ENCODE results near the gene FUT4. TPM values are rescaled to one million over a fixed set of nuclear protein-coding genes. Genes with fewer than 3 reads are reported as not detected.

Gene FUT4
- total and polyA plus RNA-seq, 10 of the 15 experiments (the other 5 are each of a cell fraction or from before 2014, with no cell fraction given), result 0.68 to 9.1 (median 2.3) TPM

- TF ChIP-seq PRDM15 (CRISPR knock-in tag; IDR thresholded peaks at IDR 0.05) (no peak), LARP7 (IDR thresholded peaks at IDR 0.05) (0 out of 2 replicates have a peak, but pooled peaks have one; percentile 41), HDGF (IDR thresholded peaks at IDR 0.05) (no peak), CHD2 (IDR thresholded peaks at IDR 0.05; ENCODE audit: borderline replicate concordance, low read depth, low read length) (peak; percentile 35; the same call in 1 of the 2 replicates), CHD1 (IDR thresholded peaks at IDR 0.05; ENCODE audit: low read depth, low read length) (no peak), SUZ12 (IDR thresholded peaks at IDR 0.05; ENCODE audit: unreplicated experiment) (no peak), ATF3 (IDR thresholded peaks at IDR 0.05; ENCODE audit: borderline replicate concordance, extremely low read depth, low read depth, low read length) (no peak), FOS (IDR thresholded peaks at IDR 0.05; ENCODE audit: borderline replicate concordance, extremely low read depth, insufficient read length) (no peak), BCL11A (IDR thresholded peaks at IDR 0.05; ENCODE audit: low read depth, low read length) (no peak), RAD21 (IDR thresholded peaks at IDR 0.05; ENCODE audit: insufficient read depth, low read depth, low read length) (no peak), PML (IDR thresholded peaks at IDR 0.05; ENCODE audit: low read length) (no peak), SMARCA5 (IDR thresholded peaks at IDR 0.05) (no peak), SMAD1 (IDR thresholded peaks at IDR 0.05; ENCODE audit: low read depth, partially characterized antibody) (no peak), ESRRA (IDR thresholded peaks at IDR 0.05; ENCODE audit: low read length) (no peak), ZBTB40 (IDR thresholded peaks at IDR 0.05; ENCODE audit: borderline replicate concordance) (no peak), NRF1 (conservative IDR thresholded peaks at IDR 0.05; ENCODE audit: low read depth, low read length) (no peak), ZNF622 (IDR thresholded peaks at IDR 0.05) (no peak), MXI1 (IDR thresholded peaks at IDR 0.05; ENCODE audit: low read depth, low read length) (0 out of 2 replicates have a peak, but pooled peaks have one; percentile 42), RUNX3 (IDR thresholded peaks at IDR 0.05; ENCODE audit: low read length) (0 out of 2 replicates have a peak, but pooled peaks have one; percentile 5), ATF7 (IDR thresholded peaks at IDR 0.05; ENCODE audit: low read depth) (no peak), BMI1 (IDR thresholded peaks at IDR 0.05; ENCODE audit: borderline replicate concordance) (peak; percentile 87), IRF5 (IDR thresholded peaks at IDR 0.05; ENCODE audit: borderline replicate concordance) (no peak)
Observed at GRCh38 chr11:94511932-94512781, 31.6 kb upstream of the FUT4 start, which contains the start of gene C11orf97 (continued).
